Lower leg skin (tissue), 3 donors: ENCODE data around the gene SLC28A1.

Experiments used
- POLR2A ChIP-seq, 2 donors: fragments of 450-650 bp; IDR thresholded peaks; one replicate each; pipeline ENCODE4 v1.6.1; 2016 to 2017; ENCODE audit warnings: antibody characterized with exemption in 2 of 2, mild to moderate bottlenecking in 1 of 2, moderate library complexity in 1 of 2
- TF ChIP-seq, protein P1 (sequence below), 3 donors: fragments of 450-650 bp; IDR thresholded peaks; one replicate each; pipeline ENCODE4 v1.5.1; 2016; ENCODE audit warnings: antibody characterized with exemption in 3 of 3, mild to moderate bottlenecking in 3 of 3, moderate library complexity in 2 of 3

DNA sequence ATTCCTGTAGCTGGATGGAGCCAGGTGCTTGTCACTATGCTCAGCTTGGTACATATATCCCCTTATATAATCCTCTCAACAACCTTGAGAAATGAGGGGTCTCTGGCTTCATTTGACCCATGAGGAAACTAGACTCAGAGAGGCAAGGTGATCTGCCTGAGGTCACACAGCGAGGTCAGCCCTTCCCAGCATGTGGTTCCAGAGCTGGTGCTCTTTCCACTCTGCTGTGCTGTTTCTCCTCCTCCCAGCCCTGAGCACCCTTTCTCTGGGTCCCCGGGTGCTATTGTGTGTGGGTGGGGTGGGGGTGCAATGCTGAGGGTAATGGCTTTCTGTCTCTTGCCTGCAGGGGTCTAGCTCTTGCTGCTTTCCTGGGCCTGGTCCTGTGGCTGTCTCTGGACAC, 19.3 kb downstream of the SLC28A1 start:
- no peak for TF ChIP-seq POLR2A (IDR thresholded peaks at IDR 0.05)
- TF ChIP-seq, protein P1, sequence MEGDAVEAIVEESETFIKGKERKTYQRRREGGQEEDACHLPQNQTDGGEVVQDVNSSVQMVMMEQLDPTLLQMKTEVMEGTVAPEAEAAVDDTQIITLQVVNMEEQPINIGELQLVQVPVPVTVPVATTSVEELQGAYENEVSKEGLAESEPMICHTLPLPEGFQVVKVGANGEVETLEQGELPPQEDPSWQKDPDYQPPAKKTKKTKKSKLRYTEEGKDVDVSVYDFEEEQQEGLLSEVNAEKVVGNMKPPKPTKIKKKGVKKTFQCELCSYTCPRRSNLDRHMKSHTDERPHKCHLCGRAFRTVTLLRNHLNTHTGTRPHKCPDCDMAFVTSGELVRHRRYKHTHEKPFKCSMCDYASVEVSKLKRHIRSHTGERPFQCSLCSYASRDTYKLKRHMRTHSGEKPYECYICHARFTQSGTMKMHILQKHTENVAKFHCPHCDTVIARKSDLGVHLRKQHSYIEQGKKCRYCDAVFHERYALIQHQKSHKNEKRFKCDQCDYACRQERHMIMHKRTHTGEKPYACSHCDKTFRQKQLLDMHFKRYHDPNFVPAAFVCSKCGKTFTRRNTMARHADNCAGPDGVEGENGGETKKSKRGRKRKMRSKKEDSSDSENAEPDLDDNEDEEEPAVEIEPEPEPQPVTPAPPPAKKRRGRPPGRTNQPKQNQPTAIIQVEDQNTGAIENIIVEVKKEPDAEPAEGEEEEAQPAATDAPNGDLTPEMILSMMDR (IDR thresholded peaks at IDR 0.05), result no peak
